LNCaP clone FGC (cell line): ENCODE results near the gene ASTN2.
"Not testable (repeated sequence)": the region's sequence is repeated elsewhere in the genome, so short reads cannot be mapped to it uniquely, and the experiment has no call there.

Source experiments
- DNase-seq: peaks from one replicate; pipeline ENCODE4 v3.0.0-alpha.2; 2011; ENCODE audit warnings: low read depth
- H3K4me3 ChIP-seq: 2 replicates; pipeline ENCODE4 v1.5.1; 2011; ENCODE audit warnings: mild to moderate bottlenecking, low read depth, low read length, control low read depth
- TF ChIP-seq, protein P1 (sequence below): IDR thresholded peaks from 2 replicates; pipeline ENCODE4 v1.5.1; 2012; ENCODE audit warnings: mild to moderate bottlenecking; ENCODE audit not compliant: control insufficient read depth, insufficient read depth; ENCODE audit errors: extremely low read depth

ASTN2 gene

DNA sequence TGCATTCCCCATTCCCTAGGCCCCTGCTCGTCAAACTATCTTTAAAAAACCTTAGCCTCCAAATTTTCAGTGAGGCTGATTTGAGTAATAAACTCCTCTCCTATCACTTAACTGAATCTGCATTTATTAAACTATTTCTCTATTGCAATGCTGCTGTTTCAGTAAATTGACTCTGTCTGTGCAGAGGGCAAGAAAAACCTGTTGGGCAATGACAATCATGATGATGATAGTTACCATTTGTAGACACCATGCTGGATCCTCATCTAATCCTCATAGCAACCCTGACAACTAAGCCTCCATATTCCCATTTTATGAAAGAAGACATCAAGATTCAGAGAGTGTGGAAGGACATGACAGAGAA is 514.9 kb downstream of the ASTN2 start:
- no peak overlapping the region for H3K4me3 ChIP-seq
- TF ChIP-seq, protein P1, sequence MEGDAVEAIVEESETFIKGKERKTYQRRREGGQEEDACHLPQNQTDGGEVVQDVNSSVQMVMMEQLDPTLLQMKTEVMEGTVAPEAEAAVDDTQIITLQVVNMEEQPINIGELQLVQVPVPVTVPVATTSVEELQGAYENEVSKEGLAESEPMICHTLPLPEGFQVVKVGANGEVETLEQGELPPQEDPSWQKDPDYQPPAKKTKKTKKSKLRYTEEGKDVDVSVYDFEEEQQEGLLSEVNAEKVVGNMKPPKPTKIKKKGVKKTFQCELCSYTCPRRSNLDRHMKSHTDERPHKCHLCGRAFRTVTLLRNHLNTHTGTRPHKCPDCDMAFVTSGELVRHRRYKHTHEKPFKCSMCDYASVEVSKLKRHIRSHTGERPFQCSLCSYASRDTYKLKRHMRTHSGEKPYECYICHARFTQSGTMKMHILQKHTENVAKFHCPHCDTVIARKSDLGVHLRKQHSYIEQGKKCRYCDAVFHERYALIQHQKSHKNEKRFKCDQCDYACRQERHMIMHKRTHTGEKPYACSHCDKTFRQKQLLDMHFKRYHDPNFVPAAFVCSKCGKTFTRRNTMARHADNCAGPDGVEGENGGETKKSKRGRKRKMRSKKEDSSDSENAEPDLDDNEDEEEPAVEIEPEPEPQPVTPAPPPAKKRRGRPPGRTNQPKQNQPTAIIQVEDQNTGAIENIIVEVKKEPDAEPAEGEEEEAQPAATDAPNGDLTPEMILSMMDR = no peak
- no peak for DNase-seq

DNA sequence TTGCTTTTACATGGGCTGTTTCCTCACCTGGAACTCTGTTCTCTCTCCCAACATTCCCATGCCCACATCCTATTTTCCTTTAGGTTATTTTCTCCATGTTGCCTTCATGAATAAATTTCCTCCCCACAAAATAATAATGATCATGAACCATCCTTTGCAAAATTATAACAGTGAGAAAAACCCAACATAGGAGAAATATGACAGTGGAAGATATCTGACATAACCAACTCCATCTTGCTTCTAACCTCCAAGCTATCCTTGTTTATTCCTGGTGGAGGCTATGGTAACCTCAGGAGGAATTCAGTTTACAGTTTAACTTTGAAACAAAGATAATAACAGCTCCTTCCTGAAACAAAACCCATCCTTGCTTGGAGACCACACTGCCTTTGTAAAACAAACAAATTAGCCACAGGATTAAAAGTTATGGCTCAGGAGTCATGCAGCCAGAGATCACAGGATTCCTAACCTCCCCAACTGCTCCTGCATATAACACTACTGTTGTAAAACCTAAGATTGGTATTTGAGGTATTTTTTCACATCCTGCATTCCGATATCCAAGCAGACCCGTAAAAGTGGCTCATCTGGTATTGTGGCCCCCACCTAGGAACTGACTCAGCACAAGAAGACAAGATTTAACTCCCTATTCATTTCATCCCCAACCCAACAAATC is 515.4 kb downstream of the ASTN2 start:
- H3K4me3 ChIP-seq = no peak overlapping the region
- DNase-seq = no peak
- TF ChIP-seq, protein P1 = no peak

DNA sequence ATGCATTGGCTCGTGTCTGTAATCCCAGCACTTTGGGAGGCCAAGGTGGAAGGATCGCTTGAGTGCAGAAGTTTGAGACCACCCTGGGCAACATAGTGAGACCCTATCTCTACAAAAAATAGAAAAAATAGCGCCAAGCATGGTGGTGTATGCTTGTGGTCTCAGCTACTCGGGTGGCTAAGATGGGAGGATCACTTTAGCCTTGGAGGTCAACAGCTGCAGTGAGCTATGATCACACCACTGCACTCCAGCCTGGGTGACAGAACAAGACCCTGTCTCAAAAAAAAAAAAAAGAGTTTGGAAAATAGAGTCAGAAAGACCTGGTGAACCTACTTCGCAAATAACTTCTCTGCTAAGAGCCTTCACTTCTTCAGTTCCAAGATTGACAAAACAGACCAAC is 516.7 kb downstream of the ASTN2 start:
- not testable (repeated sequence) for H3K4me3 ChIP-seq, DNase-seq

DNA sequence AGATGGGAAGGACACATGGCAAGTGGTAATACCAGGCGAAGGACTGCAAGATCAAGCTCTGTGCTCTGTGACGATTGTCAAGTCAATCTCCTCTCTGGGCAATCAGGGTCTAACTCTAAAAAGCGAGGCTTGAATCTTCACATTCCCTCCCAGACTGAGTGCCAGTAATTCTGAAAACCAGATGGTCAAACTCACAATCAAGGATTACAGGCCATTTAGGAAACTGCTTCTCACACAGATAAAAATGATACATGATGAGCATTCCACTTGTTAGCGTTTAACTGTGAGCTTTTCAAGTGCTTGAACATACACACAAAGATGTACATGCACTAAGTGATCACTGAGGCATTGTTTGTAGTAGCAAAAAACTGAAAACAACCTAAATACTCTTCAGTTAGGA is 517.7 kb downstream of the ASTN2 start:
- TF ChIP-seq, protein P1 = no peak
- no peak overlapping the region for H3K4me3 ChIP-seq
- DNase-seq = no peak

DNA sequence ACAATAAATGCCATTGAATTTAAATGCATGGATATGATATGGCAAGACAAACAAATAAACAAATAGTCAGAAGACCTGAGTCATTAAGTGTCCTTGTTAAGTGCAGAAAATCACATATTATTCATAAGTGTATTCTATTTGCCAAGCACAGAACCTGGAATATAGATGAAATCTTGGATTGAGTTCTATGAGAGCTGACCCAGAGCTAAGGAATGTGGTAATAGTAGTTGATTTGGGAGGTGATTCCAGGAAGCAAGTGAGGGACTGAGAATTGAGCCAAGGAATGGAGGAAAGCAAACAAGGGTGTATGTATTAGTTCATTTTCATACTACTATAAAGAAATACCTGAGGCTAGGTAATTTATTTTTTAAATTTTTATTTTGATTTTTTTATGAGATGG is 518.9 kb downstream of the ASTN2 start:
- no peak for DNase-seq
- TF ChIP-seq, protein P1 = no peak
- H3K4me3 ChIP-seq = no peak overlapping the region

DNA sequence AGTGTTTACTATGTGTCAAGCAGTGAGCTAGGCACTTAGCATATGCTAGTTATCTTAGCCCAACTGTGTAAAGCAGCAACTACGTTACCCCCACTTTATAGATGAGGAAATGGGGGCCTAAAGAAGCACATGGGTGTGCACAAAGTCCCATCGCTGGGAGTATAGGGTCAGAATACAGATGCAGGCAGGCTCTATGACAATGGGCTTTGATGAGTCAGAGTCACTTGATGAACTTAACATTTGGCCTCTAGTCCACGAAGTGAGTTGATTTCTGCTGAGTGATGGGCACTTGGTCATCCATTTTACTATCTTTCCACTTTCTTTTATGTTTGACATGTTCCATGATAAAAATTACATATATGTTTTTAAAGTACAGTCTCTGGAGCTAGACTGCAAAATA is 523.4 kb downstream of the ASTN2 start:
- TF ChIP-seq, protein P1 = no peak
- no peak overlapping the region for H3K4me3 ChIP-seq
- no peak for DNase-seq

DNA sequence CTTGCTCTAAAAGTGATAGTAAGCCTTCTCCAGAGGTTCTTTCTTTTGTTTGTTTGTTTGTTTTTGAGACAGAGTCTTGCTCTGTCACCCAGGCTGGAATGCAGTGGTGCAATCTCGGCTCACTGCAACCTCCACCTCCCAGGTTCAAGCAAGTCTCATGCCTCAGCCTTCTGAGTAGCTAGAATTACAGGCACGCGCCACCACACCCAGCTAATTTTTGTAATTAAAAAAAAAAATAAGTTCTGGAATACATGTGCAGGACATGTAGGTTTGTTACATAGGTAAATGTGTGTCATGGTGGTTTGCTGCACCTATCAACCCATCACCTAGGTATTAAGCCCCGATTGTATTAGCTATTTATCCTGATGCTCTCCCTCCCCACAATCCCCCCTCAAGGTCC is 526.4 kb downstream of the ASTN2 start:
- H3K4me3 ChIP-seq, DNase-seq: not testable (repeated sequence)

DNA sequence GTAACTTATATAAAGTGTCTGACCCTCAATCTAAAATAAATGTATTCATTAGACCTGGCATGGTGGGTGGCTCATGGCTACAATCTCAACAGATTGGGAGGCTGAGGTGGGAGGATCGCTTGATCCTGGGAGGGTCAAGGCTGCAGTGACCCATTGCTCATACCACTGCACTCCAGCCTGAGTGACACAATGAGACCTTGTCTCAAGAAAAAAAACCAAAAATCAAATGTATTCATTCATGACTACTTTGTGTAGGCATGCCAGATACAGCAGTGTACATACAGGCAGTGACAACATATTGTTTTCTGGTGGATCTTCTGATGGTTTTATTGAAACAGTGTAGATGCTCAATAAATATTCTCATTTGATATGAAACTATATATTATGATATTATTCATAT is 526.8 kb downstream of the ASTN2 start:
- no peak for DNase-seq
- TF ChIP-seq, protein P1 = no peak

More for the DNA sequence above, 526.8 kb downstream of the ASTN2 start:
- H3K4me3 ChIP-seq = no peak overlapping the region
